ENCODE results near the gene TRIM33.

The TRIM33 gene

GRCh38 chr1:114511032-114511785, at the start of gene TRIM33:
TSS of gene TRIM33 (minus strand) at chr1:114511203. CDS start at chr1:114511076, 127 bp downstream.
- peak; percentile 76 to 83 for DNase-seq (ENCODE audit: low read depth in 2 of 2, low spot score in 1 of 2)

GRCh38 chr1:114559356-114559755, 48.4 kb upstream of the TRIM33 start:
- DNase-seq (ENCODE audit: low read depth in 2 of 2, low spot score in 1 of 2), result no peak

- no peak for DNase-seq (ENCODE audit: low read depth in 2 of 2, low spot score in 1 of 2)
These were observed 47.5 kb upstream of the TRIM33 start for GRCh38 chr1:114558544-114558943.

GRCh38 chr1:114554577-114554976, 43.6 kb upstream of the TRIM33 start:
- DNase-seq (ENCODE audit: low read depth in 2 of 2, low spot score in 1 of 2), result no peak

- DNase-seq (ENCODE audit: low read depth in 2 of 2, low spot score in 1 of 2), result no peak
These were observed 41.2 kb upstream of the TRIM33 start for GRCh38 chr1:114552106-114552639.

GRCh38 chr1:114551400-114551799, 40.4 kb upstream of the TRIM33 start:
- DNase-seq (ENCODE audit: low read depth in 2 of 2, low spot score in 1 of 2), result no peak

- DNase-seq (ENCODE audit: low read depth in 2 of 2, low spot score in 1 of 2), result no peak
These were observed 39.3 kb upstream of the TRIM33 start for GRCh38 chr1:114550336-114550735.

- no peak for DNase-seq (ENCODE audit: low read depth in 2 of 2, low spot score in 1 of 2)
These were observed 38.1 kb upstream of the TRIM33 start for GRCh38 chr1:114549137-114549536.

- no peak for DNase-seq (ENCODE audit: low read depth in 2 of 2, low spot score in 1 of 2)
These were observed 36.1 kb upstream of the TRIM33 start for GRCh38 chr1:114547076-114547475.

GRCh38 chr1:114545796-114546195, 34.8 kb upstream of the TRIM33 start:
- no peak for DNase-seq (ENCODE audit: low read depth in 2 of 2, low spot score in 1 of 2)

GRCh38 chr1:114545315-114545714, 34.3 kb upstream of the TRIM33 start:
- DNase-seq (ENCODE audit: low read depth in 2 of 2, low spot score in 1 of 2), result no peak

GRCh38 chr1:114540821-114541220, 29.8 kb upstream of the TRIM33 start:
- no peak for DNase-seq (ENCODE audit: low read depth in 2 of 2, low spot score in 1 of 2)

GRCh38 chr1:114540272-114540671, 29.3 kb upstream of the TRIM33 start:
- DNase-seq (ENCODE audit: low read depth in 2 of 2, low spot score in 1 of 2), result no peak

- no peak for DNase-seq (ENCODE audit: low read depth in 2 of 2, low spot score in 1 of 2)
These were observed 25.0 kb upstream of the TRIM33 start for GRCh38 chr1:114536043-114536442.

GRCh38 chr1:114535401-114535800, 24.4 kb upstream of the TRIM33 start:
- DNase-seq (ENCODE audit: low read depth in 2 of 2, low spot score in 1 of 2), result no peak

GRCh38 chr1:114531094-114531493, 20.1 kb upstream of the TRIM33 start:
- no peak for DNase-seq (ENCODE audit: low read depth in 2 of 2, low spot score in 1 of 2)

GRCh38 chr1:114530224-114530623, 19.2 kb upstream of the TRIM33 start:
- no peak for DNase-seq (ENCODE audit: low read depth in 2 of 2, low spot score in 1 of 2)

- no peak for DNase-seq (ENCODE audit: low read depth in 2 of 2, low spot score in 1 of 2)
These were observed 13.9 kb upstream of the TRIM33 start for GRCh38 chr1:114524944-114525343.

- no peak for DNase-seq (ENCODE audit: low read depth in 2 of 2, low spot score in 1 of 2)
These were observed 11.2 kb upstream of the TRIM33 start for GRCh38 chr1:114522264-114522575.

GRCh38 chr1:114521396-114522263, 10.6 kb upstream of the TRIM33 start:
- DNase-seq (ENCODE audit: low read depth in 2 of 2, low spot score in 1 of 2), result no peak

- no peak for DNase-seq (ENCODE audit: low read depth in 2 of 2, low spot score in 1 of 2)
These were observed 6.3 kb upstream of the TRIM33 start for GRCh38 chr1:114517348-114517747.

GRCh38 chr1:114512595-114513280, 1.7 kb upstream of the TRIM33 start:
- DNase-seq (ENCODE audit: low read depth in 2 of 2, low spot score in 1 of 2), result no peak
